ENCODE data around the gene MARF1.
"Not testable (repeated sequence)": the region's sequence is repeated elsewhere in the genome, so short reads cannot be mapped to it uniquely, and the experiment has no call there.

GRCh38 chr16:15570666-15571065 is 72.3 kb downstream of the MARF1 start:
- TF ChIP-seq ZNF274 (IDR thresholded peaks at IDR 0.05; ENCODE audit: low read depth, low read length); YY1 (IDR thresholded peaks at IDR 0.05; ENCODE audit: insufficient read depth, insufficient read length); SUZ12 (IDR thresholded peaks at IDR 0.05; ENCODE audit: extremely low read depth, insufficient read depth, insufficient read length): not testable (repeated sequence)

Measured in NT2/D1 (cell line).